Measurements from ENCODE around the gene XDH. TPM values are rescaled to one million over a fixed set of nuclear protein-coding genes. Genes with fewer than 3 reads are reported as not detected.
A peak's percentile ranks its signal among the peaks of the same experiment; 100 is the strongest.

Gene XDH
- polyA plus RNA-seq, 4 donors: 29.8 to 115 (median 37.2) TPM

DNA sequence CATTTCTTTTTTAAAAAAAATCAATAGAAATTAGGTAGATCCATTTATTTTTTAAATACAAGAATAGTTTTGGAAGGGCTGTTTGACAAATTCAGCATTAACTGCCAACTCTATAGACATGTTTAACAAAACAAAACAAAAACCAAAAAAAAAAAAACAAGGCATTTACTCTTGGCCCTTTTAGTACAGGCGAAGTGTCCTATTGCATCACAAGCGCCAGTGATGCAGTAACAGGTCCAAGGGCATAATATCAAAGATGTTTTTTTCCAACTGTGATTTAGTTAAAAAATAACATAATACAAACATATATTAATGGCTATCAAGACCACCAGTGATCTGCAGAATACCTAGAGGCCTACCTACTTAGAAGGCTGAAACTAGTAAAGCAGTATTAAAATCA lies 55.3 kb downstream of the XDH start:
- no peak overlapping the region for H3K27ac ChIP-seq (ENCODE audit: low read depth in 1 of 3, low read length in 2 of 3)
- 71 to 93% (median 81%) methylated on average over 2 of the region's 2 CpGs for WGBS, 3 donors
- FAIRE-seq (no peak), DNase-seq (peak in 1 of 2 donors; percentile 29)
- H3K36me3 ChIP-seq (ENCODE audit: control insufficient read depth in 3 of 3, insufficient read depth in 2 of 3, low read depth in 1 of 3, low read length in 3 of 3): peaks cover 0 to 15% (median 4%) of the 10 kb centered on the region in 3 donors
- H3K9me3 ChIP-seq (ENCODE audit: control insufficient read depth in 2 of 2, insufficient read depth in 1 of 2, low read depth in 1 of 2, low read length in 1 of 2): no peaks in the 10 kb centered on the region
- no peaks in the 10 kb centered on the region for H3K4me1 ChIP-seq (ENCODE audit: control insufficient read depth in 3 of 3, insufficient read depth in 2 of 3, low read depth in 1 of 3, low read length in 2 of 3)
- no peak overlapping the region for H3K4me3 ChIP-seq (ENCODE audit: low read depth in 1 of 3, low read length in 3 of 3)
- no peaks in the 10 kb centered on the region for H3K27me3 ChIP-seq (ENCODE audit: control insufficient read depth in 3 of 3, insufficient read depth in 3 of 3, low read length in 3 of 3)

DNA sequence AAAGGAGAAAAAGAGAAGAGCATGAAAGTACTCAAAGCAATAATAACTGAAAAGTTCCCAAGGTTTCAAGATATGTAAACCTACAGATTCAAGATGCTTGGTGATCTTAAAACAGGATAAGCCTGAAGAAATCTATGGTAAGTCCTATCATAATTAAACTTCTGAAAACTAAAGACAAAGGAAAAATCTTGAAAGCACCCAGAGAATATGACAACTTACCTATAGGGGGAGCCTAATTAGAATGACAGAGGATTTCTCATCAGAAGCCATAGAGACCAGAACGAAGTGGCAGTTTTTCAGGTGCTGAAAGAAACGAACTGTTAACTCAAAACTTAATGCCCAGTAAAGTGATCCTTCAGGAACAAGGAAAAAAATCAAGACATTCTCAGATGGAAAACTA lies 59.7 kb downstream of the XDH start:
- DNase-seq (no peak), FAIRE-seq (no peak)
- Histone ChIP-seq H3K9me3 (ENCODE audit: control insufficient read depth in 2 of 2, insufficient read depth in 1 of 2, low read depth in 1 of 2, low read length in 1 of 2) (no peaks in the 10 kb centered on the region), H3K27ac (ENCODE audit: low read depth in 1 of 3, low read length in 2 of 3) (no peak overlapping the region), H3K36me3 (ENCODE audit: control insufficient read depth in 3 of 3, insufficient read depth in 2 of 3, low read depth in 1 of 3, low read length in 3 of 3) (peaks cover 0 to 13% (median 6%) of the 10 kb centered on the region in 3 donors), H3K4me1 (ENCODE audit: control insufficient read depth in 3 of 3, insufficient read depth in 2 of 3, low read depth in 1 of 3, low read length in 2 of 3) (no peaks in the 10 kb centered on the region), H3K27me3 (ENCODE audit: control insufficient read depth in 3 of 3, insufficient read depth in 3 of 3, low read length in 3 of 3) (no peaks in the 10 kb centered on the region), H3K4me3 (ENCODE audit: low read depth in 1 of 3, low read length in 3 of 3) (no peak overlapping the region)
- 41 to 81% (median 60%) methylated on average over 2 of the region's 2 CpGs for WGBS, 3 donors

DNA sequence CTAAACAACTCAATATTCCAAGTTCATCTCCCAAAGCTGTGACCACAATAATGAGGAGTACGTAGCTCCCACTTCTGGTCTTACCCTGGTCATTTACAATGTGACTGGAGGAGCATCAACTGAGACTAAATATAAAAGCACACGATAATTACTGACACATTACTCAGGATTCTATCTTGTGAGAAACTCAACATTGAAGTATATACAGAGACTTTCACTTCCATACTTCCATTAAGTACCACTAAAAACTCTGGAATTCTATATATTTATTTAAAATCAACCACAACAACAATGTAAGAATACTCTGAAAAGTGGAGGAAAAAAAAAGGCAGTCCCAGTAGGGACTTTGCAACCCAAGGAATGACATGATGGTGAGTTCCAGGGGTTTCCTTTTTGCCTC lies 61.4 kb downstream of the XDH start:
- FAIRE-seq: no peak

DNA sequence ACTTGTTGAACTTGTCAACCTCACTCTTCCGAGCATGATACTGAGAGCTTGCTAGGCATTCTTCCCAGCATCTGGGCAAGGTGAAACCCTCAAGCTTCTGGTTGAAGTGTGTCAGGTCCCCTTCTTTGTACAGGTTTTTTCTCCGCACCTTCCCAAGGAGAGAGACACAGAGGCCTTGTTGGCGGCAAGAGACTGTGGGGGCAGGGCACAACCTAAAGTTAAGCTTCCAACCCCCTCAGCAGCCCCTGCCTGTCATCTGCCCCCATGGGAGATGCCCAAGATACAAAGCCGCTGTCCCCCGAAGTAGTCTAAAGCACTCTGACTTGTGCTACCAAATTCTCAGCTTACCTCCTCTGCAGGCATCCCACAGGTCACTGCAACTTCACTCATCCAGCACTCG lies 64.9 kb downstream of the XDH start:
- Histone ChIP-seq H3K27me3 (ENCODE audit: control insufficient read depth in 3 of 3, insufficient read depth in 3 of 3, low read length in 3 of 3) (no peaks in the 10 kb centered on the region), H3K4me1 (ENCODE audit: control insufficient read depth in 3 of 3, insufficient read depth in 2 of 3, low read depth in 1 of 3, low read length in 2 of 3) (no peaks in the 10 kb centered on the region), H3K9me3 (ENCODE audit: control insufficient read depth in 2 of 2, insufficient read depth in 1 of 2, low read depth in 1 of 2, low read length in 1 of 2) (no peaks in the 10 kb centered on the region), H3K27ac (ENCODE audit: low read depth in 1 of 3, low read length in 2 of 3) (no peak overlapping the region), H3K36me3 (ENCODE audit: control insufficient read depth in 3 of 3, insufficient read depth in 2 of 3, low read depth in 1 of 3, low read length in 3 of 3) (peaks cover 0 to 52% (median 20%) of the 10 kb centered on the region in 3 donors), H3K4me3 (ENCODE audit: low read depth in 1 of 3, low read length in 3 of 3) (no peak overlapping the region)
- FAIRE-seq (no peak), DNase-seq (no peak)
- WGBS, 3 donors: 91 to 94% (median 91%) methylated on average over 6 of the region's 6 CpGs

More for the DNA sequence above, 61.4 kb downstream of the XDH start:
- Histone ChIP-seq H3K4me1 (ENCODE audit: control insufficient read depth in 3 of 3, insufficient read depth in 2 of 3, low read depth in 1 of 3, low read length in 2 of 3) (no peaks in the 10 kb centered on the region), H3K4me3 (ENCODE audit: low read depth in 1 of 3, low read length in 3 of 3) (no peak overlapping the region), H3K36me3 (ENCODE audit: control insufficient read depth in 3 of 3, insufficient read depth in 2 of 3, low read depth in 1 of 3, low read length in 3 of 3) (peaks cover 0 to 24% (median 12%) of the 10 kb centered on the region in 3 donors), H3K9me3 (ENCODE audit: control insufficient read depth in 2 of 2, insufficient read depth in 1 of 2, low read depth in 1 of 2, low read length in 1 of 2) (no peaks in the 10 kb centered on the region), H3K27ac (ENCODE audit: low read depth in 1 of 3, low read length in 2 of 3) (no peak overlapping the region), H3K27me3 (ENCODE audit: control insufficient read depth in 3 of 3, insufficient read depth in 3 of 3, low read length in 3 of 3) (no peaks in the 10 kb centered on the region)
- DNase-seq: no peak
- WGBS, 3 donors: 75 to 93% (median 77%) methylated on average over 2 of the region's 2 CpGs

DNA sequence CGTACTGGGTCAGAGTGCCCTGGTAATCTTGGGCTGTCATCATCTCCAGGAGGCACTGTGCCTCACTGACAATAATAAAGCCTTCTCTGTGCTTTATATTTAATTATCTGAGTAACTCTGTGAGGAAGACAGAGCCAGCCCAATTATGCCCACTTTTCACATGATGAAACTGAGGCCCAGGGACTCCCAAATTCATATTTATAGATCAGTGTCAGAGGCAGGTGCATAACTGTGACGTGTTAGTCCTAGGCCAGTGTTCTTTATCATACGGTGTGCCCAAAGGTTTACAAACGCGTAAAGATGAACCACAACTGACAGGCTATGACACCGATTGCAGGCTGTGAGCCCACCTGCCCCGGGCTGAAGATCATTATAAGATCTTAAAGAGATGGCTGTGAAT lies 65.4 kb downstream of the XDH start:
- Histone ChIP-seq H3K4me3 (ENCODE audit: low read depth in 1 of 3, low read length in 3 of 3) (no peak overlapping the region), H3K27me3 (ENCODE audit: control insufficient read depth in 3 of 3, insufficient read depth in 3 of 3, low read length in 3 of 3) (no peaks in the 10 kb centered on the region), H3K4me1 (ENCODE audit: control insufficient read depth in 3 of 3, insufficient read depth in 2 of 3, low read depth in 1 of 3, low read length in 2 of 3) (no peaks in the 10 kb centered on the region), H3K36me3 (ENCODE audit: control insufficient read depth in 3 of 3, insufficient read depth in 2 of 3, low read depth in 1 of 3, low read length in 3 of 3) (peaks cover 0 to 57% (median 18%) of the 10 kb centered on the region in 3 donors), H3K9me3 (ENCODE audit: control insufficient read depth in 2 of 2, insufficient read depth in 1 of 2, low read depth in 1 of 2, low read length in 1 of 2) (no peaks in the 10 kb centered on the region), H3K27ac (ENCODE audit: low read depth in 1 of 3, low read length in 2 of 3) (no peak overlapping the region)
- WGBS, 3 donors: 91 to 96% (median 93%) methylated on average over 7 of the region's 7 CpGs
- FAIRE-seq: no peak
- DNase-seq: no peak

DNA sequence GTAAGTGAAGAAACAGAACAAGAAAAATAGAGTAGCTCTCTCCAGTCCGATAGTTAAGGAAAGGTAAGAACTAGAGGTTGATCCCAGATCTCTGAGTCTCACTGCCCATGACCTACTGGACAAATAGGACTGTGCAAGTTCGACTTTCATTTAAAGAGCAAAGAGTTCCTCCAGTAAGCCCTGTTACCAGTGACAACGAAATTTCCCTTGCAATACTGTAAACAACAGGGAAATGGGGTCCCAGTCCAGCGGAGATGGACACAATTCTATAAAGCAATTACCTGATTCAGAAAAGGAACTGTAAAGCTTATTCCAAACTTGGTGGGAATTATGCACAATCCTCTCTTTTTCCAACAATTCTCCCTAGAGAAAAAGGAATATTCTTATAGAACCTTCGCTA lies 65.9 kb downstream of the XDH start:
- Histone ChIP-seq H3K27ac (ENCODE audit: low read depth in 1 of 3, low read length in 2 of 3) (no peak overlapping the region), H3K9me3 (ENCODE audit: control insufficient read depth in 2 of 2, insufficient read depth in 1 of 2, low read depth in 1 of 2, low read length in 1 of 2) (no peaks in the 10 kb centered on the region), H3K27me3 (ENCODE audit: control insufficient read depth in 3 of 3, insufficient read depth in 3 of 3, low read length in 3 of 3) (no peaks in the 10 kb centered on the region), H3K36me3 (ENCODE audit: control insufficient read depth in 3 of 3, insufficient read depth in 2 of 3, low read depth in 1 of 3, low read length in 3 of 3) (peaks cover 0 to 54% (median 16%) of the 10 kb centered on the region in 3 donors), H3K4me1 (ENCODE audit: control insufficient read depth in 3 of 3, insufficient read depth in 2 of 3, low read depth in 1 of 3, low read length in 2 of 3) (no peaks in the 10 kb centered on the region), H3K4me3 (ENCODE audit: low read depth in 1 of 3, low read length in 3 of 3) (no peak overlapping the region)
- FAIRE-seq (no peak), DNase-seq (no peak)
- WGBS, 3 donors: 76 to 85% (median 81%) methylated on average over 5 of the region's 5 CpGs

DNA sequence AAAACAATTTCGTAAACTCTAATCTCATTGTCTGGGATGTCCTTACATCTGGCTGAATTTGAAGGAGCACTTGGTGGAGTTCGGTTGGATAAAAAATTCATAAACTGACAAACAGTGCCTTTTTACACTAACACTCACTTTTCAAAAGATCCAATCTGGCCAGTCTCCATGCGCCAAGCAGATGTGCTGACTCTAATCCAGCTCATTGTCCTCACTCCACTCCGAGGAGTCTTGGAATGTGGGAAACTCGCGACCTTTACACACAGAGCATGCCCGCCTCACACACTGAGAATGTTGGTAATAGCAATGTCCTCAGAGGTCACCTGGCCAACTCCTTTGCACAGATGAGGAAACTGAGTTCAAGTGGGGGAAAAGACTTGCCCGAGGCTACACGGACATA lies 66.8 kb downstream of the XDH start:
- FAIRE-seq: no peak

DNA sequence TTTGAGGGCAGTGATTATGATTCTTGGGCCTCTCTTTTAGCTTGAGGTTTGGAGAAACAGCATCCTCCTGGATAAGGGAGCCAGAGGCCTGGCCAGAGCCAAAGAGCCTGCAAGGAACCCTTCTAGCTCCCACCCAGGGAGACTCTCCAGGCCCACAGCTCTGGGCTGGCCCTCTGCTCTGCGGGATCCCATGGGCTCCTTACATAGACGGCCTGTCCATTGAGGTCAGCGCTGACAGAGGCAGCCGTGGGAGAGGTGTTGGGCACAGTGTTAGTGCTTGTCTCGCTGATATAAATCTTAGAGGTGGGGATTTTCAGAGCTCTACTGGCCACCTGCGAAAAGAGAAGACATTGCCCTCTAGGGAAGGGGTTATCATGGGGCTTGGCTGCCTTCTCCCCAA lies 67.2 kb downstream of the XDH start:
- Histone ChIP-seq H3K9me3 (ENCODE audit: control insufficient read depth in 2 of 2, insufficient read depth in 1 of 2, low read depth in 1 of 2, low read length in 1 of 2) (no peaks in the 10 kb centered on the region), H3K36me3 (ENCODE audit: control insufficient read depth in 3 of 3, insufficient read depth in 2 of 3, low read depth in 1 of 3, low read length in 3 of 3) (peaks cover 0 to 53% (median 18%) of the 10 kb centered on the region in 3 donors), H3K27ac (ENCODE audit: low read depth in 1 of 3, low read length in 2 of 3) (no peak overlapping the region), H3K27me3 (ENCODE audit: control insufficient read depth in 3 of 3, insufficient read depth in 3 of 3, low read length in 3 of 3) (no peaks in the 10 kb centered on the region), H3K4me1 (ENCODE audit: control insufficient read depth in 3 of 3, insufficient read depth in 2 of 3, low read depth in 1 of 3, low read length in 2 of 3) (no peaks in the 10 kb centered on the region), H3K4me3 (ENCODE audit: low read depth in 1 of 3, low read length in 3 of 3) (no peak overlapping the region)
- no peak for DNase-seq
- no peak for FAIRE-seq
- WGBS, 3 donors: 81 to 91% (median 90%) methylated on average over 6 of the region's 6 CpGs

More for the DNA sequence above, 66.8 kb downstream of the XDH start:
- no peak for DNase-seq
- H3K9me3 ChIP-seq (ENCODE audit: control insufficient read depth in 2 of 2, insufficient read depth in 1 of 2, low read depth in 1 of 2, low read length in 1 of 2): no peaks in the 10 kb centered on the region
- H3K27me3 ChIP-seq (ENCODE audit: control insufficient read depth in 3 of 3, insufficient read depth in 3 of 3, low read length in 3 of 3): no peaks in the 10 kb centered on the region
- H3K4me1 ChIP-seq (ENCODE audit: control insufficient read depth in 3 of 3, insufficient read depth in 2 of 3, low read depth in 1 of 3, low read length in 2 of 3): no peaks in the 10 kb centered on the region
- 69 to 89% (median 84%) methylated on average over 9 of the region's 9 CpGs for WGBS, 3 donors
- H3K4me3 ChIP-seq (ENCODE audit: low read depth in 1 of 3, low read length in 3 of 3): no peak overlapping the region
- peaks cover 0 to 53% (median 18%) of the 10 kb centered on the region in 3 donors for H3K36me3 ChIP-seq (ENCODE audit: control insufficient read depth in 3 of 3, insufficient read depth in 2 of 3, low read depth in 1 of 3, low read length in 3 of 3)
- no peak overlapping the region for H3K27ac ChIP-seq (ENCODE audit: low read depth in 1 of 3, low read length in 2 of 3)

DNA sequence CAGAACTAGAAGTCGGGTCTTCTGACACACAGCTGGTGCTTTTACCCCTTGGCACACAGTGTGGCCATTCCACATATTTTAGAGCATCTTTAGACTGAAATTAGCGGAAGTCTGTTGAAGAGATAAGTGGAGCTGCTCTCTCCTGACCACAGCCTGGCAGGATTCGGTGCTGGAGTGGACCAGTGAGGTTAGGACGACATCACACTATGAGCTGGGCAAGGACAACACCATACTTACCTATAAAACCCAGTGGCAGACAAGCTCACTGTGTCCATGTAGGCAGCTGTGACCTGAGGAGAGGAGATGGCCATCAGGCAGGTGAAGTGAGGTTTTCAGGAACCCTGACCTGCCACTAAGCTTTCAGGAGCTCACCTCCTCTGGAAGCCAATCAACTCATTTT lies 70.1 kb downstream of the XDH start:
- Histone ChIP-seq H3K36me3 (ENCODE audit: control insufficient read depth in 3 of 3, insufficient read depth in 2 of 3, low read depth in 1 of 3, low read length in 3 of 3) (peaks cover 0 to 61% (median 22%) of the 10 kb centered on the region in 3 donors), H3K9me3 (ENCODE audit: control insufficient read depth in 2 of 2, insufficient read depth in 1 of 2, low read depth in 1 of 2, low read length in 1 of 2) (no peaks in the 10 kb centered on the region), H3K27me3 (ENCODE audit: control insufficient read depth in 3 of 3, insufficient read depth in 3 of 3, low read length in 3 of 3) (no peaks in the 10 kb centered on the region), H3K4me1 (ENCODE audit: control insufficient read depth in 3 of 3, insufficient read depth in 2 of 3, low read depth in 1 of 3, low read length in 2 of 3) (no peaks in the 10 kb centered on the region), H3K27ac (ENCODE audit: low read depth in 1 of 3, low read length in 2 of 3) (no peak overlapping the region), H3K4me3 (ENCODE audit: low read depth in 1 of 3, low read length in 3 of 3) (no peak overlapping the region)
- no peak for DNase-seq
- no peak for FAIRE-seq
- WGBS, 3 donors: 87 to 92% (median 90%) methylated on average over 4 of the region's 4 CpGs

All from small intestine (tissue), 7 donors.